HK-2 (cell line): Measurements from ENCODE around the gene RNGTT.
"Not testable (repeated sequence)": the region's sequence is repeated elsewhere in the genome, so short reads cannot be mapped to it uniquely, and the experiment has no call there.

Experiments used
- DNase-seq: peaks from one replicate; pipeline ENCODE4 v3.0.0-alpha.2; 2018; ENCODE audit not compliant: unreplicated experiment

The RNGTT gene

DNA sequence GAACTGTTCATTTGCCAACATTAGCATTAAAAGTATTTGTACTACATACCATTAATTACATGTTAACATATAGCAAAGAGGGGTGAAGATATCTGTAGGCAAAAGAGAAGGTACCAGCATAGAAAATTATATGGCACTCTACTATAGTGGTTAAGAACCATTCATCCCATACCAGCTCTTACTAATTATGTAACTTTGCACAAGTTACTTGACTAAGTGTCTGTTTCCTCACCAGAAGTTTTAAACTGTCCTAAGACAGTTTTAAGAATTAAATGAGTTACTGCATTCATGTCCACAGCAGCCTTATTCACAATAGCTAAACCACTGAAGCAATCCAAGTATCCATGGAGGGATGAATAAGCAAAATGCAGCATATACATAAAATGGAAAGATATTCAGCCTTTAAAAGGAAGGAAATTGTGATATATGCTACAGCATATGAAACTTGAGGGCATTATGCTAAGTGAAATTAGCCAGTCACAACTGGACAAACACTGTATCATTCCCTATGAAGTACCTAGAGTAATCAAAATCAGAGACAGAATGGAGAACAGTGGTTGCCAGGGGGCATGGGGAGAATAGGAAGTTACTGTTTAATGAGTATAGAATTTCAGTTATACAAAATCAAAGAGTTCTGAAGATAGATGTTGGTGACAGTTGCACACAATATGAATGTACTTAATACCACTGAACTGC, 98.9 kb downstream of the RNGTT start:
- DNase-seq = no peak

DNA sequence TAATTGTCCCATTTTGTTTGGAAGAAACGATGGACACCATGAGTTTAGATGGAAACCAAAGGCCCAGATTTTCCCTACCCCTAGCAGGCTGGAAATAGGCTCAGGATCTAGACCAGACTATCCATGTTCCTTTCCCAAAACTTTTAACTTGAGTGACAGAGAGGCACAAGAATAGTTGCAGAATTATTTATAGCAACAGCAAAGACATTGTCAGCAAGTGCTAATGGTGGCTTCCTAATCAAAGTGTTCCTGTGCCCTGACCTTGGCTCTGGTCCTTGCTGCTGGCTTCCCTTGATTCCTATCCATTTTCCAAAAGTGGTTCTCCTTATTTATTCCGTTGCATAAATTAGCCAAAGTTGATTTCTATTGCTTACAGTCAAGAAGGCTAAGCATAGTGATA, 103.1 kb downstream of the RNGTT start:
- no peak for DNase-seq

DNA sequence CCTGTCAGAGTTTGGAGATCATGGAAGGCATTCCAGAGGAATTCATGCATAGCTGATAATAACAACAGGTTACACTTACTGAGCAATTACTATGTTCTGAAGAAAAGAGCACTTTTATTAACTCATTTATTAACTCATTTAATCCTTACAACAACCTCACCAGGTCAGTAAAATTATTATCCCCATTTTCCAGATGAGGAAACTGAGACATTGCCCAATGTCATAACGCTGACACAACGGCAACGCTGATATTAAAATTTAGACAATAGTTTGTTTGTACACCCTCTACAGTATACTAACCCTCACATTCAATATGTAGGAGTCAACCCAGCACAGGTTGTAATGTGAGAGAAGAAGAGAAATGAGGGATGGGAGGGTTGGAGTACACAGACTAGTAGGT, 105.0 kb downstream of the RNGTT start:
- DNase-seq = no peak

GRCh38 chr6:88856566-88856965, 106.9 kb downstream of the RNGTT start:
- no peak for DNase-seq

- no peak for DNase-seq
Observed at GRCh38 chr6:88855541-88856147, 107.8 kb downstream of the RNGTT start.

GRCh38 chr6:88852775-88853174, 110.6 kb downstream of the RNGTT start:
- no peak for DNase-seq

- no peak for DNase-seq
Observed at GRCh38 chr6:88852000-88852399, 111.4 kb downstream of the RNGTT start.

DNA sequence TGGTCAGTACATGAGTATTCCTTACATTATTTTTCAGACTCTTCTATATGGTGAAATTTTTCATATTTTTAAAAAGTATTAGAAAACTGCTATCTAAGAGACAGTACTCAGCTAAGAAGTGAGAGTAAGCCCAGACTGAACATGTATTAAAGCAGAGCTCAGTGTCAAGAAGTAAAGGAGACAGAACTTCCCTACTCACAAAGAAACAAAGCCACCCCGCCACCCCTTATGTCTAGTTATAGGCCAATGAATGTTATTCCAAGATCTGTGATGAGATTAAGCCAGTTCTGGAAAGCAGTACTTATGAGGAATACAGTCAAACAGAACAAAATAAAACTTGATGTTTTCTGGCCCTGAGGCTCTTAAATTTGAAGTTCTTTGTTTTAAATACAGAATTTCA, 114.5 kb downstream of the RNGTT start:
- no peak for DNase-seq

- DNase-seq = no peak
Observed at GRCh38 chr6:88843040-88843439, 120.4 kb downstream of the RNGTT start.

DNA sequence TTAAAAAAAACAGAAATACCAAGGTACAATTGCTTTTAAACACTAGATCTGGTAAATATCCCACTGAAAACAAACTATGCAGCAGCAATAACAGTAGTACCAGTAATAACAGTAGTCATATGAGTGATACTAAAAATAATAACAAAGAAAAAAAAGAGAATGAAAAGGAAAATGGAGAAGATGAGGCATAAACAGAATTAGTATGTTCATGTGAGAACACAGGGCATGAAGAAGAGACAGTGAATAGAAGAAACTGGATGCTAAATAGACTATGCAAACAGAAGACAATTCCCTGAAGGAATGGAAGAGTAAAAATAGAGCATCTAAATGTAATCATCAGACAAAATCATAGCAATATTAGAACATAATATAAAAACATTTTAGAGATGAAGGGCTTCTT, 121.1 kb downstream of the RNGTT start:
- DNase-seq = no peak

- DNase-seq = no peak
Observed at GRCh38 chr6:88840796-88841539, 122.5 kb downstream of the RNGTT start.

DNA sequence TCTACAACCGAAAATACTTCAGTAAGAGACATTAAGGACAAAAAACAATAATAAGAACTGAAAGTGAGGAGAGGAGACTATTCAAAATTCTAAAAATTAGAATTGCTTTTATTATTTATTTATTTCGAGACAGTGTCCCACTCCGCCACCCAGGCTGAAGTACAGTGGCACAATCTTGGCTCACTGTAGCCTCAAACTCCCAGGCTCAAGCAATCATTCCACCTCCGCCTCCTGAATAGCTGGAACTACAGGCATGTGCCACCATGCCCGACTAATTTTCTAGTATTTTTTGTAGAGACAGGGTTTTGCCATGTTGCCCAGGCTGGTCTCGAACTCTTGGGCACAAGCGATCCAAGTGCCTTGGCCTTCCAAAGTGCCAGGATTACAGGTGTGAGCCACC, 123.1 kb downstream of the RNGTT start:
- DNase-seq = no peak

DNA sequence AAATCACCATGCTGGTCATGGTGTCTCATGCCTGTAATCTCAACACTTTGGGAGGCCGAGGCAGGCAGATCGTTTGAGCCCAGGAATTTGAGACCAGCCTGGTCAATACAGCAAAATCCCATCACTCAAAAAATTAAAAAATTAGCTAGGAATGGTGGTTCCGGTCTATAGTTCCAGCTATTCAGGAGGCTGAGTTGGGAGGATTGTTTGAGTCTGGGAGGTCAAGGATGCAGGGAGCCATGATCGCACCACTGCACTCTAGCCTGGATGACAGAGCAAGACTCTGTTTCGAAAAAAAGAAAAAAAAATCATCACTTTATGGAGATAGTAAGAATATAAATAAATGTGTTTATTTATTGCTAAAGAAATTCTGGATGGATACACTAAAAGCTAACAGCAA, 124.1 kb downstream of the RNGTT start:
- DNase-seq = no peak

DNA sequence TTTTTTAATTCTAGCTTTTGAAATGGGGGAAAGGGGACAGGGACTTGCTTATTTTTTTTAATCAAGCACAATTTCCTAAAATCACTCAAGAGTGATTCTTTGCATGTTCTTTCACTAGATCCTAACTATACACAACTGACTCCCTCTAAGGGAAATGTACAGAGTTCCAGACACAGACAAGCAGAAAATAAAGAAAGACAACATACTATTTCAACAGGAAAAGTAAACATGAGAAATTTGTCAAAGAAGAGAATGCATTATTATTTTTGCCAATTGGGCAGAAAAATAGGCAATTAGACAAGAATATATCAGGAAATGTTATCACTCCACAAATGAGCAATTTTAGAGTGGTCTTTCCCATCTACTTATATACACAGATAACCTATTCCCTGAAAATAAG, 128.2 kb downstream of the RNGTT start:
- DNase-seq = no peak

GRCh38 chr6:88833071-88833470, 130.3 kb downstream of the RNGTT start:
- not testable (repeated sequence) for DNase-seq

GRCh38 chr6:88827599-88827998, 135.8 kb downstream of the RNGTT start:
- not testable (repeated sequence) for DNase-seq

GRCh38 chr6:88825856-88826255, 137.6 kb downstream of the RNGTT start:
- DNase-seq = no peak

DNA sequence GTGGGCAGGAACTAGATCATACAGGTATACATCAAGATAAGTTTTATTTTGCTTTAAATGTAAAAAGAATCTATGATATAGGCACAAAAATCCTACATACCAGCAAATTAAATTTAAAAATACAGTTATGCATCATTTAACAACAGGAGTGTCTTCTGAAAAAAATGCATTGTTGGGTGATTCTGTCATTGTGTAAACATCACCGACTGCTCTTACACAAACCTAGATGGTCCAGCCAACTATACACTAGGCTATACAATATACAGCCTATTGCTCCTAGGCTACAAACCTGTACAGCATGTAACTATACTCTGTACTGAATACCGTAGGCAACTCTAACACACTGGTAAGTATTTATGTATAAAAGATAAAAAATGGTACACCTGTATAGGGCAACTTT, 139.4 kb downstream of the RNGTT start:
- no peak for DNase-seq

- DNase-seq = peak; percentile 19
Observed at GRCh38 chr6:88815491-88815890, 147.9 kb downstream of the RNGTT start.

DNA sequence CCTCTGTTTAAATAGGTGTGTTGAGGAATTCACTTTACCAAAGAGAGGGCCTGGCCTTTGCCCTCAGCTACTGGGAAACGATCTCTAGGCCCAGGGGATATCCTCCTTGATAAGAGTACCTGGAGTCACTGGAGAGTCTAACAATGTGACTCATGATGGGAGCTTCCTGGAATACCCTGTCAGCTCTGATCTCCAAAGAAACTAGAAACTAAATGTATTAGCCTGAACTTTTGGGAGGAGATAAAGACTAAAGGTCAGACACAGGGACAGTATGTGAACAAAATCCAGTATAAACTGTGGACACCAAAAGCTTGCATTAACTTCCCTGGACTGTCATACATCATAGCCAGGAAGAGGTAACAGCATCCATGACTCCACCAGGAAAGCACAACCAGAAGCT, 148.5 kb downstream of the RNGTT start:
- no peak for DNase-seq

- DNase-seq = no peak
Observed at GRCh38 chr6:88813045-88813444, 150.4 kb downstream of the RNGTT start.

- no peak for DNase-seq
Observed at GRCh38 chr6:88810701-88811100, 152.7 kb downstream of the RNGTT start.

DNA sequence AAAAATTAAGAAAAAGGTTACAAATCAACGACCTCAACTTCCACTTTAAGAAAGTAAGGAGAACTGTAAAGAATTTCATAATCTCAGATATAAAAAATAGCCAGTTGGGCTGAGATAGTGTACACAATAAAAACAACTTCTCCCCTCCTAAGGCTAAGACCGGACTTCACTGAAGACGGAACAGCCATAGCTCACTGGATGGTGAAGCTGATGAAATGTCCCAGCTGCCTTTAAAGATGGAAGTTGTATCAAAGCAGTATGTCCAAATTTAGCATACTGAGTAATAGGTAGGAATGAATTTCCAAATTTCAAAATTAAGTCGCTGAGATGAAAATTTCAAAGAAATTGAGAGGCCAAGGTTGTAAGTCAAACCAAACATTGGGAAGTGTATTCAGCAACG, 153.3 kb downstream of the RNGTT start:
- no peak for DNase-seq
